Hematopoietic multipotent progenitor cell treated with erythropoietin and hydrocortisone succinate and interleukin-3 and kit ligand, for 6 days (in vitro differentiated cells): ENCODE measurements around the gene SYNDIG1.
A peak's percentile ranks its signal among the peaks of the same experiment; 100 is the strongest.

ENCODE experiments used
- DNase-seq: peaks from one replicate; pipeline ENCODE4 v3.0.0-alpha.2; 2015

The SYNDIG1 gene

GRCh38 chr20:24640686-24641085, 171.3 kb downstream of the SYNDIG1 start:
- no peak for DNase-seq

GRCh38 chr20:24643731-24644626, 174.6 kb downstream of the SYNDIG1 start:
- no peak for DNase-seq

DNA sequence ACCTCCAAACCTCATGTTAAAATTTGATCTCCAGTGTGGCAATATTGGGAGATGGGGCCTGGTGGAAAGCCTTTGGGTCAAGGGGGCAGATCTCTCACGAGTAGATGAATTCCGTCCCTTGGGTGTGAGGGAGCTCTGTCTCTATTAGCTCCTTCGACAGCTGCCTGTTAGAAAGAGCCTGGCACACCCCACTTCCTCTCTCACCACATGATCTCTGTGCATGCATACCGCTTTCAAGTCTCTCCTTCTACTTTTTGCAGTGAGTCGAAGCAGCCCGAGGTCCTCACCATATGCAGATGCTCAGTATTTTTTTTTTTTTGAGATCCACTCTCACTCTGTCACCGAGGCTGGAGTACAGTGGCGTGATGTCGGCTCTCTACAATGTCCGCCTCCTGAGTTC, 176.9 kb downstream of the SYNDIG1 start:
- no peak for DNase-seq

DNA sequence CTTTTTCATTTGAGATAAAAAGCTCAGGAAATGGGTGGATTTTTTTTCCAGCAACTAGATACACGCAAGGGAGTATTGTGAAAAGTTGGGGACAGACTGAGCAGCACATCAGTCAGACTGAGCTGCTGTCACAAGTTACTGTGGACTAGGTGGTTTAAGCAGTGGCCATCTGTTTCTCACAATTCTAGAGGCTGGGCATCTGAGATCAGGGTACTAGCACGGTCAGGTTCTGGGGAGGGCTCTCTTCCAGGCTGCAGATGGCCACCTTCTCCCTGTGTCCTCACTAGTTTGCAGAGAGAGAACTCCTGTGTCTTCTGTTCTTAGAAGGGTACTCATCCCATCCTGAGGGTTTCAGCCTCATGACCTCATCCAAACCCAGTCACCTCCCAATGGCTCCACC, 178.3 kb downstream of the SYNDIG1 start:
- no peak for DNase-seq

DNA sequence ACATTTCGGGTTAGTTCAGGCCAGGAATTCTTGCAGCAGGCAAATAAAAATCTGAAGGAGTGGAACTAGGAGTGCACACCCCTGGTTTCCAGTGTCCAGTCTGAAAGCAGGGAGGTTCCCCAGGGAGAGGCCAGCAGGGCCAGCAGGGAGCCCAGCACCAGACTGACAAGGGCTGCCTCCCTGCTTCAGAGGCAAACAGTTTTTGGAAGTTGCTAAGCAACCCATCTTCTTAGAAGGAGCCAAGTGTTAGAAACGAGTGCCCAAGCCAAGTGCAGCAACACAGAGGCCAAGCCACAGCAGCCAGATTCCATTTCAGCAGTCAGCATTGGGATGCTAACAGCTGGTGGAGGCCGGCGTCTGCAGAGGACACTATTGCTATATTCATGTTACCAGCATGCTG, 179.1 kb downstream of the SYNDIG1 start:
- DNase-seq: no peak

DNA sequence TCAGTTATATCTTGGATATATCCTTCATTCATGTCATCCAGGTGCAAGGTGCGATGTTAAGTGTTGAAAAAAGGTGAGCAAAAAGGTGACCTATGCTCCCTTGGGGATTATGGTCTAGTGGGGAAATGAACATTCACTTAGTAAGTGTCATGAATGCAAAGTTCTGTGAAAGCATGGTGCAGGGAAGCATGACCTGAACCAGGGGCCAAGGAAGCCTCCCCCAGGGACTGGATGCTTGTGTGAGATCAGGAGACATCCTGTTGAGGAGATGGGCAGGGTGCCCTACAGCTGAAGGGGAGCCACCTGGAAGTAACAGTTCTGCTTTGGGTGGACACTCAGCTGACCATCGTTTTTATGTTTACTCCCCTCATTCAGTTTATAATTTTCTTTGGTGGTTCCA, 179.5 kb downstream of the SYNDIG1 start:
- DNase-seq: no peak

- peak; percentile 50 for DNase-seq
Measured at GRCh38 chr20:24649787-24650490, 180.5 kb downstream of the SYNDIG1 start.

- DNase-seq: peak; percentile 45
Measured at GRCh38 chr20:24651171-24651975, 181.9 kb downstream of the SYNDIG1 start.

GRCh38 chr20:24651976-24652345, 182.5 kb downstream of the SYNDIG1 start:
- no peak for DNase-seq

DNA sequence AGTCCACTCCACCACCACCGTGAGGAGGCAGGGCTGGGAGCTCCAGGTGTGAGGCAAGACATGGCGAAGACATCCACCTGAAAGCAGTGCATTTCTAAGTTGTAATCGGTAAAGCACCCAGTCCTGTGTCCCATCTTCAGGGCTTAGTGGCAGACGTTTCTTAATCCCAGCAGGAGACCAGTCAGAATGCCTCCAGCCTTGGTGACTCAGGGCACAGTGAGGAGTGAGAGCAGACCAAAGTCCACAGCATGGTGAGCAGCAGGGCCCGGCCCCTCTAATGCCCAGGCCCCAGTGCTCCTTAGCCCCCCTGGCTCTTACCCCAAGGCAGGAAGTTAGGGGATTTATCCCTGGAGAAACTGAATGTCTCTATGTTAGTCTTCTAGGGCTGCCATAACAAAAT, 183.9 kb downstream of the SYNDIG1 start:
- DNase-seq: no peak

DNA sequence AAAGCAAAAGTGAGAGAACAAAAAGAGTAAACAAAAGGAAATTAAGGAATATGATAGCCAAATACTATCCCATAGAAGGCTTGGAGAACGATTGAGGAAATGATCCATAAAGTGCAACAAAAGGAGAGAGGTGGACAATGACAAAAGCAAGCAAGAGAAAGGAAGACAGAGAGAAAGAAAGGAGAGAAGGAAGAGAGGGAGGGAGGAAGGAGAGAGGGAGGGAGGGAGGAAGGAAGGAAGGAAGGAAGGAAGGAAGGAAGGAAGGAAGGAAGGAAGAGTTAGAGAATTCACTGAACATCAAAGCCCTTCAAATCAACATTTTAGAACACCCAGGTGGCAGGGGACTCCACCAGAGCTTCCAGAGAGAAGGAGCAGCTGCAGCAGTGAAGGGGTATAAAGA, 185.0 kb downstream of the SYNDIG1 start:
- no peak for DNase-seq

DNA sequence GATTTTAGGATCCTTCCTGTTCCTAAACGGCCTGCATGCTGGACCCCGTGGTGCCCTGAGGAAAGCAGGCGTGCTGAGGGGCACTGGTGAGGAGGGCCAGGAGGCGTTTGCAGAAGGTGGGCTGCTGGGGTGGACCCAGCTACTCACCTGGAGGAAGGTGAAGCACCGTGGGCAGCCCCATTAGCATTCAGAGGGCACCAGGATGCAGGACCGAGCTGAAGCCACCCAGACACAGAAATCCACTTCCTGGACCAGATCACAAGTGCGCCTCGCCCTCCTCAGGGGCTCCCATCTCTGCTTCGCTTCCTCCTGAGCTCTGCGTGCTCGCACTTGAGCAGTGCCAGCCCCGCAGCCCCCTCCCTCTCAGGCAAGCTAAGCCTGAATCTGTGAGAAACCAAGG, 187.0 kb downstream of the SYNDIG1 start:
- DNase-seq: no peak

- no peak for DNase-seq
Measured at GRCh38 chr20:24657196-24657595, 187.8 kb downstream of the SYNDIG1 start.

DNA sequence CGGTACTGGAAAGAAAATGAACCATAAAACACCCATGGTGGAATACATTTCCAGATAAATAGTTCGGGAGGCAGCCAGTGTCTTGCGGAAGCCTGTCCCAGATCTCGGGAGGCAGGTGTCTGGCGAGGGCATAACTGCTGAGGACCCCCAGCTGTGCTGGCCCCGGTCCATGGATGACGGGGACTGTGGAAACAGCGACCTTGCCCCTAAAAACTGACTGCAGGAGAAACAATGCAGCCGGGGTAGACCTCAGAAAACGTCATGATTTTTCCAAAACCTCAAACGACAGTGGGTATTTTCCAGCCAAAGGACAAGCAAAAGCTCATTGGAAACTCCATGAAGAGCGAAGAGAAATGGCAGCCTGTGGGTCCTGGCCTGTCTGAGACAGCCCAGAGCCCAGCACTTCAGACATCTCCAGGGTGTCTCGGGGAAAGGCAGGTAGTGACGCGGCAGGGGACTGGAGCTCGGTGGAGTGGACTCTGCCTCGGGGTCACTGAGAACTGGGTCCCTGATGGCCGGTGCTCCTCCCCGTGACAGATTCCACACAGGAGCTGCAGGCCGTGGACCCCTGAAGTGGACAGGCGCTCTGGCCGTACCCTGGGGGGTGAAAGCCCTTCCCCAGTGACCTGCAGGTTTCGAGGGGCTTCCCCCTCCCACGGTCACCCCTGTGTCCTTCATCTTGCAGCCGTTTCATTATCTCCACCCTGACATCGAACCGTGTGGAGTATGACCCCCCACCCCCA, 188.6 kb downstream of the SYNDIG1 start:
- DNase-seq: no peak

- DNase-seq: no peak
Measured at GRCh38 chr20:24658920-24659660, 189.7 kb downstream of the SYNDIG1 start.

GRCh38 chr20:24659835-24660234, 190.4 kb downstream of the SYNDIG1 start:
- no peak for DNase-seq

GRCh38 chr20:24660651-24661050, 191.2 kb downstream of the SYNDIG1 start:
- DNase-seq: no peak

GRCh38 chr20:24661255-24661654, 191.8 kb downstream of the SYNDIG1 start:
- DNase-seq: no peak

GRCh38 chr20:24662322-24662721, 192.9 kb downstream of the SYNDIG1 start:
- no peak for DNase-seq

DNA sequence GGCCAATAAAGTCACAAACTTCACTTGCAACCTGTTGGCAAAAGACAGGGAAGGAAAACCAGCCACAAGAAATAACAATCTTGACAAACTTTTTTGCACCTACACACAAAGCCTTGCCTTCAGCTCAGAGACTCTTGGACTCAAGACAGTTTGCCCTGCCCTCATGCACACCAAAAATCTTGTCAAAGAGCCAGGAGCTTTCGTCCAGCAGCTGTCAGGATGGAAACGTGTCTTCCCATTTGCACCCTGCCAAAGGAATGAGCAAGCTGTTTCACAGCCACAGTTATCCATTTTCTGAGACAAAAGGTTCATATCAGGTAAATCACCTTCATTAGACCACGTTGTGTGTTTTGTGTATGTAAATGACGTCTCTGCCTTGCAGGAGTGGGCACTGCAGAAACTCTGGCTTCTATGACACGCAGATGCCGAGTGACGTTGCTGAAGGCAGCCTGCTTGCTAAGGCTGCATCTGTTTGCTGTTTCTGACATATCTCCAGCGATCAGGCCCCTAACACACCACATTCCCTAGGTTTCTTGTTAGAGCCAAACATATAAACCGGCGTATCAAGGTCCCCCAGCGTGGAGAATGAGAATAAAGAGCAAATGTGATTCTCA, 193.4 kb downstream of the SYNDIG1 start:
- DNase-seq: no peak

DNA sequence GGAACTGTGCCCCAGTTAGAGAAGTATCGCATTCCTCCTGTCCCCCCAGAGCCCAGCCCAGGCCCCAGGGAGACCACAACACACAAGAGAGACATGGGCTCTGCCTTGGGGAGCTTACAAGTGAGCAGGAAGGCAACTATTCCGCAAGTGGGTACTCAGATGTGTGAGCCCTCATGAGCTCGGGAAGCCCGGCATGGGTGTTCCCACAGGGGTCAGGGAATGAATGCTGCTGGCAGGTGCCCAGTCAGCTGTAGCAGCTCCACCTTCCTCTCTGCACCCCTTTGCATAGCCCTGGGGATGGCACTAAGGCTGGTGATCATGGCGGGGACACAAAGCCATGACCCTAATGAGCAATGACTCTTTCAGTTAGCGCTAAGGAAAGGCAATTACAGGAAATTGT, 194.1 kb downstream of the SYNDIG1 start:
- no peak for DNase-seq
